Adrenal gland (tissue), 5 donors: ENCODE results near the gene GPR158.

Experiments used
- POLR2A ChIP-seq, 2 donors: fragments of 450-650 bp; IDR thresholded peaks; one replicate each; pipeline ENCODE4 v1.6.1; 2017; ENCODE audit warnings: antibody characterized with exemption in 2 of 2, mild to moderate bottlenecking in 2 of 2, moderate library complexity in 1 of 2
- TF ChIP-seq, protein P1 (sequence below), 6 experiments: fragments of 450-650 bp in 4 of 6; fragments of 200-600 bp in 2 of 6; sonication (generic) in 1 of 6; IDR thresholded peaks; 1 replicate in 5 of 6; 2 replicates in 1 of 6; pipeline versions ENCODE4 v1.5.1 to v1.8.0; 2016 to 2021; ENCODE audit warnings: antibody characterized with exemption in 6 of 6, mild to moderate bottlenecking in 2 of 6, moderate library complexity in 1 of 6
- donor health status: DM: no; HTN: no; CAD: no.

DNA sequence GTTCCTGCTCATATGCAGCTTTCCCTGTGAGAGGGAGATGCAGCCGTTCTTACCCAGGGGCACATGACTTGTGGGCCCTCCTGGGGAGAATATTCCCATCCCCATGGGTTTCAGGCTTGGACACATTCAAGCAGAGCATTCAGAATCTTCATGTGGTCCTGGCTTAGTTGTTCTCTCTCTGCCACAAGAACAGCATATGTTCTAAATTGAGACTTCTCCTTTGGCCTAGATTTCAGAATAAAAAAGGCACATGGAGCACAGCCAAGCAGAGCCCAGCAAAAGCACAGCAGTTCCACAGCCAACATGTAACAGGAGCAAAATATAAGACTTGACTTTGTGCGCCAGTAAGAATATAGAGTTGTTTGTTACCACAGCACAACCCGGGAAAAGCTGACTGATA lies 452.8 kb downstream of the GPR158 start:
- TF ChIP-seq, protein P1, sequence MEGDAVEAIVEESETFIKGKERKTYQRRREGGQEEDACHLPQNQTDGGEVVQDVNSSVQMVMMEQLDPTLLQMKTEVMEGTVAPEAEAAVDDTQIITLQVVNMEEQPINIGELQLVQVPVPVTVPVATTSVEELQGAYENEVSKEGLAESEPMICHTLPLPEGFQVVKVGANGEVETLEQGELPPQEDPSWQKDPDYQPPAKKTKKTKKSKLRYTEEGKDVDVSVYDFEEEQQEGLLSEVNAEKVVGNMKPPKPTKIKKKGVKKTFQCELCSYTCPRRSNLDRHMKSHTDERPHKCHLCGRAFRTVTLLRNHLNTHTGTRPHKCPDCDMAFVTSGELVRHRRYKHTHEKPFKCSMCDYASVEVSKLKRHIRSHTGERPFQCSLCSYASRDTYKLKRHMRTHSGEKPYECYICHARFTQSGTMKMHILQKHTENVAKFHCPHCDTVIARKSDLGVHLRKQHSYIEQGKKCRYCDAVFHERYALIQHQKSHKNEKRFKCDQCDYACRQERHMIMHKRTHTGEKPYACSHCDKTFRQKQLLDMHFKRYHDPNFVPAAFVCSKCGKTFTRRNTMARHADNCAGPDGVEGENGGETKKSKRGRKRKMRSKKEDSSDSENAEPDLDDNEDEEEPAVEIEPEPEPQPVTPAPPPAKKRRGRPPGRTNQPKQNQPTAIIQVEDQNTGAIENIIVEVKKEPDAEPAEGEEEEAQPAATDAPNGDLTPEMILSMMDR (IDR thresholded peaks at IDR 0.05), result no peak
- TF ChIP-seq POLR2A (IDR thresholded peaks at IDR 0.05), result no peak
